Hypothalamus (tissue), 51 donors: ENCODE measurements around the gene NDUFB8.

Experiments
- DNase-seq, 51 donors: peaks; one replicate each; lab custom pipeline; 2025; lab: John Stamatoyannopoulos, UW

The NDUFB8 gene

DNA sequence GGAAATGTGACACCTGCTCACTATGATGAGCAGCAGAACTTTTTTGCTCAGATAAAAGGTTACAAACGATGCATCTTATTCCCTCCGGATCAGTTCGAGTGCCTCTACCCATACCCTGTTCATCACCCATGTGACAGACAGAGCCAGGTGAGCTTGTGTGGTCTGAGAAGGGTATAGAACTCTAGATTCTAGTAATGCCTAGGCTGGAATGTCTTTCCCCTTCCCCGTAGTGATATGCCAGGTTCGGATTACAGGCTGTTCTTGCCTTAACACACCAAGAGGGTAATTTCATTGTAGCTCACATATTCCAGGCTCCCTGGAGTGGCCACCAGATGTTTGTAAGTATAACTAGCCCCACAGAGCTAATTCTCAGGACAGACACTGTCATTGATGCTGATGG, 15.3 kb upstream of the NDUFB8 start:
- no peak for DNase-seq

DNA sequence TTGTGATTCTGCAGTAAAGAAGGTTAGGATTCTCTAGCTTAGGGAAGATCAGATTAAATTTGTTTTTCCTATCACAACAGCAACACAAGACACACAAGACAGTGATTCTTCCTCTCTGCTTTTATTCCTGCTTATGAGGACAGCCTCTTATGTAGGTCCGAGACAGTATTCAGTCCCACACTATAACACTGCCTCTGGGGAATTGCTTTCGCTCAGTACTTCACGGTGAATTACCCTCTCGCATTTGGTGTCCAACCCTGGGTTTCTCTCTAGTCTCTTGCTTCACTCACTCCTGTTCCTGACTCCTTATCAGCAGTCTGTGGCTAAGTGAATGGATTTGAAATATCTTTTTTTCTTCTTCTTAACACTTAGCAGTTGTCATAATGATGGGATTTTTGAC, 7.8 kb upstream of the NDUFB8 start:
- no peak for DNase-seq

DNA sequence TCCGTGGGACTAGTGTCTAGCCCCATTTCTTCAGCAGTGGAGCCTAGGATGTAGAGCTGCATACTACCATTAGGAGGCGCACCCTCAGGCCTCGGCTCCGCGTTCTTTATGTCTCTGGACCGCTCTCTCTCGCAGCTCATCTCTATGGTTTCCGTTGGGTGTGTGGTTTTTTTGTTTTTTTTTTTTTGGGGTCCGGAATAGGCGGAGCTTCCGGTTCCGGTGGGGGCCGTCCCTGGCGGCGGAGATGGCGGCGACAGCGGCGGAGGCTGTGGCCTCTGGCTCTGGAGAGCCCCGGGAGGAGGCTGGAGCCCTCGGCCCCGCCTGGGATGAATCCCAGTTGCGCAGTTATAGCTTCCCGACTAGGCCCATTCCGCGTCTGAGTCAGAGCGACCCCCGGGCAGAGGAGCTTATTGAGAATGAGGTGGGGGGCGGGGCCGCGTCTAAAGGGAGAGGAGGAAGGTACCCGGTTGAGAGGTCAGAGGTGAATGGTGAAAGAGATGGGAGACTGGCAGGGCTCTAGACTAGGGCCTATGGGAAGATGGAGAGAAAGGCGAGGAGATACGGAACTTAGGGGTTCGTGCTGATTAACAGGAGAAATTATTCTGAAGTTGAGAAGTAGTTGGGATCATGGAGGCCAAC, 6.2 kb upstream of the NDUFB8 start, which contains the start of gene HIF1AN:
Gene HIF1AN (plus strand): TSS at position 229 of the 639 bp plus-strand sequence. CDS start 16 bp downstream, at position 245.
- DNase-seq = peak; percentile 12 to 91 (median 77)

DNA sequence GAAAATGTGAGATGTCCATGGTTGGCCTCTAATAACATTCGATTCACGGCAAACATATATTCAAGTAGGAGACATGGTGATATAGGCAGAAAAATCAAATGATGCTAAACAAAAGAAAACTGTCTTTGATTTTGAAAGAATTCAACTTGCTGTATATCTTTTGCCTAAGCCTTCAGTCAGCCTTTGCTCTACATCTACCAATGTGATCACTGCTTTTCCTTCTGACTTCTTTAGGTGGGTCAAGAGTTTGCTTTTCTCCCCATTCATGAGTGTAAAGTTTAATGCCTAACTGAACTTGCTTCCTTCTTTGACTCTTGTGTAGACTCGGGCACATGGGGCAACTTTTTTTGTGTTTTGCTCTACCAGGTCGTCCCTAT, 5.7 kb upstream of the NDUFB8 start:
- no peak for DNase-seq

DNA sequence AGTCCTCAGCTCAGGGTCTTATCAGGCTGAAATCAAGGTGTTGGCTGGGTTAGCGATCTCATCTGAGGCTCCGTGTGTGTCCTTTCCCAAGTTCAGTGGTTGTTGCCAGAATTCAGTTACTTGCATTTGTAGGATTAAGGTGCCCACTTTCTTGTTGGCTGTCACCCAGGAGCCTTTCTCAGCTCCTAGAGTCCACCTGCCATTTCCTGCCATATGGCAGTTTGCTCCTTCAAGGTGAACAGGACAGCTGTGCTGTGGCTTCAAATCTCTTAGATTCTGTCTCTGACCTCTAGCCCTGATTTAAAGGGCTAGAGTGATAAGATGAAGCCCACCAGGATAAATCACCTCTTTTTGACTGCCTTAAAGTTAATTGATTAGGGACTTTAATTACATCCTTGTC, 5.1 kb upstream of the NDUFB8 start:
- no peak for DNase-seq

DNA sequence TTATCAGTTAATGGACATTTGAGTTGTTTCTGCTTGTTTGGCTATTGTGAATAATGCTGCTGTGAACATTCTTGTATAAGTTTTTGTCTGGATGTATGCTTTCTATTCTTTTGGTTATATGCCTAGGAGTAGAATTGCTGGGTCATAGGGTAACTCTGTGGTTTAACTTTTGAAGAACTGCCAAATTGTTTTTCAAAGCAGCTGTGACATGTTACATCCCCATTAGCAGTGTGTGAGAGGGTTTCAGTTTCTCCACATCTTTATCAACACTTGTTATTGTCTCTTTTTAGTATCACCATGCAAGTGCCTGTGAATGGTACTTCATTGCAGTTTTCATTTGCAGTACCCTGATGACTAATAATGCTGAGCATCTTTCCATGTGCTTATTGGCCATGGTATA, 2.1 kb upstream of the NDUFB8 start:
- no peak for DNase-seq

DNA sequence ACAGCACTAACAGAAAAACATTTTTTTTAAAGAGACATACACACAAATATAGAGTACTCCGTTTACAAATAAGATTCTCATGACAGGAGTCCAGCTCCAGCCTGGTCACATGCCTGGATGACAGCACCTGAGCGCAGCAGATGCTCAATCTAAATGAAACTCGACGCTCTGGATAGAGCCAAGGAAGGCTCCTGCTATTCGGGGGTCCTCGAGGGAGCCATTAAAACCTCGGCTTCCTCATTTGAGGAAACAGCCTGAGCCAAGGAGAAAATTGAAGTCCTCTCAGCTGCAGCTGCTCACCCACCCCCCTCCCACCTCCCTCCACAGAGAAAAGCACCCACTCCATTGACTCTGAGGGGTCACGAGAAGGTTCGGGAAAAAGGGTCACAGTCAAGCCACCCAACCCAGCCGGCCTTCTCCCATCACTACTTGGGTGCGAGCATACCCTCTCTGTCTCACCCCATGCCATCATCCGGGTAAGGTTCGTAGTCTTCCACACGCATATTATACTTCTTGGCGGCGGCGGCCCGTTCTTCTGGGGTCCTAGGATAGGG, 673 bp downstream of the NDUFB8 start:
- DNase-seq = peak in 6 of 51 donors; percentile 2 to 33 (median 26)

DNA sequence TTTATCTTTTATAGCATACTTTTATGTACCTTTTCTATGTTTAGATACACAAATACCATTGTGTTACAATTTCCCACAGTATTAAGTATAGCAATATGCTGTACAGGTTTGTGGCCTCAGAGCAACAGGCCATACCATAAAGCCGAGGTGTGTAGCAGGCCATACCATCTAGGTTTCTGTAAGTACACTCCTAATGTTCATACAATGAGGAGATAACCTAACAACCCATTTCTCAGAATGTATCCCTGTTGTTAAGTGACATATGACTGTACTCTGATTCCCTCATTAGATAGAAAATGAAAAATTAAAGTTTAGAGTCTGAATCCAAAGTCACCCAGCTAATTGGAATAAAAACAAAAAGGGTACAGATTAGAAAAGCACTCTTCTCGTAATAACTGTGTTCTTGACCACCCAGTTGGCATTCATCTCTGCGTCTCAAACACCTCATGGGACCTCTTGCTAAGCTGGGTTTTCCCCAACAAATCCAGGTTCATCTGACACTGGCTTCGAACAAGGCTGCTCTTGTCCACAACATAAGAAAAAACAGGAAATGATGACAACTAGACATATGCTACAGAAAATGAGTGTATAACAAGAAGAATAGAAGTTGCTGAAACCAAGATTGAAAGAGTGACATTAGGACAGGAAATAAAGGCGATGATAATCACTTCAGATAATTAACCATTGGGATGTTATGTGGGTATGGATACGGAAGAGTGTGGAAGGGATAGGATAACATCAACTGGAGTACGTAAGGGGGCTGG, 1.4 kb downstream of the NDUFB8 start:
- DNase-seq = no peak

DNA sequence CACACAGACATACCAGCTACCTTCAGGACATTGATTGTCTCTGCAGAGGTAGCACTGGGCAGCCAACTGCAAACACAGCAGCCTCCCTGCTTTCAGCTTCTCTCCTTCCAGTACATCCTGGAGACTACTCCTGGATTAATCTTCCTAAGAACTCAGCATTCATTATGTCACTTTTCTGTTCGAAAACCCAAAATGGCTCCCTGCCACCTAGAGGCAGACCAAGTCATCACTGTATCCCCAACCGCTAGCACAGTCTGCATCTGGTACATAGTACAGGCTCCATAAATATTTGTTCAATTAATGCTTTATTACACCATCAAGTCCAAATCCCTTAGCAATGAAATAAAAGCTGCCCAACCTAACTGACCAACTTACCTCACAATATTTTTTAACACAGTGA, 5.0 kb downstream of the NDUFB8 start:
- DNase-seq = no peak

DNA sequence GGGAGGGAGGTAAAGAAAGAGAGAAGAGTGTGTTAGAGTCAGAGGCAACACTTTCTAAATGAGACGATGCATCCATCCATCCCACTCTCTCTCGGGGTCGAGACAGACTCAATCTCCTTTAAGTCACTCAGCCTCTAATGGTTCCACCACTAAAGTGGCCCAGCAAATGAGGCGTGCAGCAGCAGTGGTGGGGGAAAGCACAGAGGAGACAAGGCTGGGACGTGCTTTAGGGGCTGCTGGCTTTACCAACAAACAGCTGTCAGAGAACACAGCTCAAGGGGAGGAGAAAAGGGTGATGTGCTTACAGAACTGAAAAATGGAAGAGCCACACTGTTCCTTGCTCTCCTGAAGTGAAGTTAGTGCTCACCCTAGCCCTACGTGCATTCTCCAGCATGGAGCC, 5.5 kb downstream of the NDUFB8 start:
- DNase-seq = no peak

DNA sequence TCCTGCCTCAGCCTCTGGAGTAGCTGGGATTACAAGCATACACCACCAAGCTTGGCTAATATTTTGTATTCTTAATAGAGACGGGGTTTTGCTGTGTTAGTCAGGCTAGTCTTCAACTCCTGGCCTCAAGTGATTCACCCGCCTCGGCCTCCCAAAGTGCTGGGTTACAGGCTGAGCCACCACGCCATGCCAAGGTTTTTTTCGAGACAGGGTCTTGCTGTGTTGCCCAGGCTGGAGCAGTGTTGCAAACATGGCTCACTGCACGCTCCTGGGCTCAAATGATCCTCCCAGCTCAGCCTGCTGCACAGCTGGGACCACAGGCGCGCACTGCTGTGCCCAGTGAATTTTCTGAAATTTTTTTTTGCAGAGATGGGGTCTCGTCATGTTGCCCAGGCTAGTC, 6.7 kb downstream of the NDUFB8 start:
- no peak for DNase-seq

DNA sequence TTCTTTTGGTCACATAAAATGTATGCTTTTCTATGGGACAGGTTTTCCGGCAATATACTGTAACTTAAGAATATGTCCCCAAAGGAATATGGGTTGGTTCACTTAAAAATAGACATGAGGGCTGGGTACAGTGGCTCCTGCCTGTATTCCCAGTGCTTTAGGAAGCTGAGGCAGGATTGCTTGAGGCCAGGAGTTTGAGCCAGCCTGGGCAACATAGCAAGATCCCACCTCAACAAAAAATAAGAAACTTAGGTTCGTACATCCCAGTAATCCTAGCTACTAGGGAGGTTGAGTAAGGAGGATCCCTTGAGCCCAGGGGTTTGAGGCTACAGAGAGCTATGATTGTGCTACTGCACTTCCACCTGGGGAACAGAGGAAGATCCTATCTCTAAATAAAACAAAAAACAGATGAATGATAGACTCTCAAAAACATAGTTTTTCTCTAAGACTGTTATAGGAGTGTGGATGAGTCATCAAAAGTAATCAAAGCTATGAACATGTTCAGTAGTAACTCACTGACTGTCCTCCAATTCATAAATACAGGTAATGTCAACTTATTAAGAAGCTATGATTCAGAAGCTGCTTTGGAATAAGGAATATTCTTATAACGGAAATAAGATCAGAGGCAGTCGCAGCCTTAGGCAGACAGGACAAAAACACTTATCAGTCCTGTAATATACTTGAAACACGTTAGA, 7.4 kb downstream of the NDUFB8 start:
- DNase-seq = no peak

DNA sequence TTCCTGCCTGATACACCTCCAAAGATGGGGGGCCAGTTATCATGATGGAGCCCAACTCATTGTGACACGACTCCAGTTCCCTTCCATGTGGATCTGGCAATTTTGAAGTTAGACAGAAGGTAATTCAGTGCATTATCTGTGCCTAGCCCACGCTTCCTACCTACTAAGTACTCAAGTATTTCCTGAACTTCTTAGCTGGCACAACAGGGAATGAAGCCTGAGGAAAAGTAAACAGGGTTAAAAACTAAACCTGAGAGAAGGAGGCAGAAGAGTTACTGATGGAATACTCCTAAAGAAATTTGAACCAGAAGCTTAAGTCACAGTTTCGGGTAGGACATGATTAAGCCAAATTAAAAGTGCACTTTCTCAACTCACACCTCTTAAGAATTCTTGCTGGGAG, 8.9 kb downstream of the NDUFB8 start:
- DNase-seq = no peak

DNA sequence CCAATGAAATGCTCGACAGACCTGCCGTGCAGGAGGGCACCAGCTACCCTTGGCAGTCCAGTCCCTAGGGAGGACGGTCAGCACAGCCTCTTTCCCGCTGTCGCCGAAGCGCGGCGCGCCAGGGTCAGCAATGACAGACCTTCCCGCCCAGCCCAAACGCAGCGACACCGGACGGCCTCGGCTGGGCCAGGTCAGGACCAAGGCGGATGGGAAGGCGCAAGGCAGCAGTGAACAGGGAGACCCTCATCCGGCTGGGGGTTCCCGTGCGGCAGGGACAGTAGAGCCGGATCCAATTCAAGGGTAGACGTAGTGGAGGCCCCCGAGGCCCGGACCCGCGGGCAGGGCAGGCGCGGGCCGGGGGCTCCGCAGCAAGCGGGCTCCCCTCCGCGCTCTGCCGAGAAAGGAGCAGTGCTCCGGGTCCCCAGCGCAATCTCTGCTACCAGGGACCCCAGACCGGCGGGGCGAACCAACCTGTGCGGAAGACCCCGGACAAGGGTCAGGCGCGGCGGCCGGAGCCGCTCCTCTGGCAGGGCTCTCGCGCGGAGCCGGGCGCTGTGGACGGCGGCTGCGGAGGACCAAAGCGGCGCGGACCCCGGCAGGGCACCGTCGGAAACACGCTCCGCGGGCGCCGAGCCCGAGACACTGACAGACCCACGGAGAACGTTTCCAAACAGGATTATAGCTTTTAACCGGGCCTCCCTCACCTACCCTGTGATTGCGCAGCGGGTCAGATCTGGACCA, 10.2 kb downstream of the NDUFB8 start, which contains the start of gene SEC31B:
Gene SEC31B (minus strand): TSS at position 551 of the 741 bp plus-strand sequence. CDS start 2,909 bp downstream, outside the sequence.
- peak in 46 of 51 donors; percentile 5 to 69 (median 40) for DNase-seq

DNA sequence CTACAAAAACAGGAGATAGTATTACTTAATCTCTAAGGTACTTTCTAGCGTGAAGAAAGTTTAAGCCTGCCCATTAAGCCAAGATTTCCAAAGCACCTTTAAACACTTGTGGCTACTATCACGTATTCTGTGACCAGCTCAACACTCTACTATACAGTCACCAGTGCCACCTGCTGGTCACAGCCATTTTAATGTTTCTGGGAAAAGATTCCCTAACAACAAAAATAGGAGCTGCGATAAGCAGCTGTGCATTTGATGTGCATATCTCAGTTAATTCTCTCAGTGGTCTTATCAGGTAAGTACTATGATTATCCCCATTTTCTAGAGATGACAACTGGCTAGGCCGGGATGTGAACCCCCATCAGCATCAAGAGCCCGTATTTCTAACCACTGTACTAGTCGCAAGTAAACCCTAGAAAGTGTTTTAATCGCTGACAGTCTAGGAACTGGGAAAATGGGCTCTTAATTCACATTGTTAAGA, 10.9 kb downstream of the NDUFB8 start:
- DNase-seq = peak in 36 of 51 donors; percentile 3 to 65 (median 32)

DNA sequence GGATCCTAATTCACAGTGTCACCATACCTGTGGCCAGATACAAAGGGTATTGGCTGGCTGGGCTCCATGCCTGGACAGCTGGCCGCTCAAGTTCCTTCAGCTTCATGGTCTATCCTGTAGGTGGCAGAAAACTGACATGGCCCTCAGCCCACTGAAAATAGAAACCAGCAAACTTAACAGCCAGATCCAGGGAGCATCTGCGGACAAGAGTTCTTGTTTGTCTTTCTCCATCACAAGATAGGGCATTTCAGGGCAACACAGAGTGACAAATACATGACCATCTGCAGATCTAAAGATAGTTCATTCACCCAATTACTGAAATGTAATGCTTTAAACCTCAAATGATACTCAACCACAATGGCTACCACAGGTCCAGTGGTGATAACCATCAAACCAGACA, 12.8 kb downstream of the NDUFB8 start:
- DNase-seq = no peak

DNA sequence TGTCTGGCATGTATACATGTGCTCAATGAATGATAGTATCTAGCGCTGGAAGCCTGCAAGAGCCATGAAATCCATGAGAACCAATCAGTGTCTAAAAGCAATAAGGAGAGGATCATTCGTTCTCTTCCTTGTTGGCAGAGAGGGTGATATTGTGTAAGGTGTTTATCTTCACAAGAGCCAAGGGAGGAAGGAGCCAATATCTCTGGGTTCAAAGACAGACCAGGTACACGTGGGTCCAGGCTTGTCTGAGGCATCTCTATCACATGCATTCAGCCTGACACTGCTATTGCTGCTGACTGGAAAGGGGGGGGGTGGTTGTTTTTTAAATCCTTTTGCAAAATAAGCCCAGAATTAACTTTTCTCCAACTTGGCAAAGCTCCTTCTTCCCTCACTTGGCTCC, 14.1 kb downstream of the NDUFB8 start:
- DNase-seq = no peak

DNA sequence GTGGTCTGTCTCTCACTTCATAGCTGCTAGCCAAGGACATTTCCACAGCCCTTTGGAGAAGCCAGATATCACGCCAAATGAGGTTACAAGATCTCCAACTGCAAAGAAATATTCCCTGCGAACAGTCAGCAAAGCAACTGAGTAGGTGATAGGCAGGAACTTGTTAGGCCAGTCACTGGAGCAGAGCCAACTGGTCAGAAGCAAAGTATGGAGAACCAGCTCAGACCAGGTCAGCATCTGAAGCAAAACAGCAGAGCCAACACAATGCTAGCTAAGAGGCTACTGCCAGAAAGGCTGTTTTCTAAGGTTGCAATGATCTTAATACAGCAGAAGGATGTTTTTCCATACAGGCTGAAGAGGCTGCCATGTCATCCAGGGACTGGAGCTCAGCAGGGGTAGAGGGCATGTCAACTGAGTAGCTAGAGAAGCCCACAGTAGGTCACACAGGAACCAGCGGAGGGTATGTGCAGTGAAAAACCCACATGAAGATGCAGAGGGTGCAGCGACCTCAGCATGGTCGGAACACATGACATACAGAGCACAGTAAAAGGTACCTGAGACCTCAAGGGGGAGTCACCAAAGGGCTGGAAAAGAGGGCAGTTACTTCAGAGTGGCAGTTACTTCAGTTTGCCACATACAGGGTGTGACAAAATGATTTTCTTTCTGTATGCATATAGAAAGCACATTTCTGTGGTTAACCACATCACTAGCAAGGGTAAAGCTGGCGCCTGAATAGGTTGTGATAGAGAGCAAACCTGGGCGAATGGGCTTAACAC, 18.9 kb downstream of the NDUFB8 start:
- DNase-seq = no peak

DNA sequence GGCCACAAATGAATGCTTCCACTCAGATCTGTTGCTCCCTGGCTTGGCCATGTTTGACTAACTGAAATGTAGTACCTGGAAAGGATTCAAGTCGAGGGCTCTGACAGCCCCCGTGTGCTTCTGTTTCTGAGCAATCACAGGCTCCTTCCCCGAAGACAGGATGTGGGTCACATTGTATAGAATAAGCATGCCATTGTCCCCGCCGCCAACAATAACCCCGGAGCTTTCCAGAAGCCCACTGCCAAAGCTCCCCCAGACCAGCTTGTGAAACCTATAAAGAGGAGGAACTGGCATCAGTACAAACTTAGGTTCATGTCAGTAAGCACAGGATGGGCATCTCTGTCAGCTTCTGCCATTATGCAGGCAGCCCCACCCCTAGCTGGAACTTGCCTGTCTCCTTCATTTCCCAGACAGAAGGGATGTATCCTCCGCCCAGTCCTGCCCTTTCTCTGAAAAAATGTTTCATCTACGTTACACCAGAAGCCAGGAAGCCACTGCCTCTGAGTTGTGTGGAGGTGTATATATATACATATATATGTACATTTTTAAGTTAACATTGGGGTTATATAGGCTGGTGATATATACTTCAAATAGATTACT, 20.3 kb downstream of the NDUFB8 start:
- DNase-seq = no peak
